Epithelial cell of proximal tubule (primary cell): ENCODE data around the gene MR1. TPM values are rescaled to one million over a fixed set of nuclear protein-coding genes. Genes with fewer than 3 reads are reported as not detected.
"Not testable (repeated sequence)": the region's sequence is repeated elsewhere in the genome, so short reads cannot be mapped to it uniquely, and the experiment has no call there.

Experiments
- DNase-seq: peaks from one replicate; pipeline ENCODE4 v3.0.0-alpha.2; 2011; ENCODE audit warnings: low read depth
- H3K4me3 ChIP-seq: 2 replicates; pipeline ENCODE4 v1.5.1; 2011; ENCODE audit warnings: low read depth, mild to moderate bottlenecking, low read length
- CTCF ChIP-seq: conservative IDR thresholded peaks from 2 replicates; pipeline ENCODE4 v1.5.1; 2012; ENCODE audit warnings: low read depth, mild to moderate bottlenecking, low read length
- total RNA-seq: library from RNA; depleted of rRNA; stranded (reverse); fragments of >200 nt; gene quantifications from 2 replicates; pipeline ENCODE4 v1.2.3, GENCODE V29; 2015

The MR1 gene
- total RNA-seq, 1 donor from 2014 or later, result 0.29 TPM

GRCh38 chr1:181040284-181040865, 6.6 kb downstream of the MR1 start:
- DNase-seq, result no peak
- H3K4me3 ChIP-seq, result no peak overlapping the region
- TF ChIP-seq CTCF, result no peak

- H3K4me3 ChIP-seq, result no peak overlapping the region
- TF ChIP-seq CTCF, result no peak
- no peak for DNase-seq
Measured at GRCh38 chr1:181043025-181043888, 9.5 kb downstream of the MR1 start.

- no peak overlapping the region for H3K4me3 ChIP-seq
- no peak for DNase-seq
- no peak for TF ChIP-seq CTCF
Measured at GRCh38 chr1:181044449-181044966, 10.7 kb downstream of the MR1 start.

- not testable (repeated sequence) for H3K4me3 ChIP-seq, DNase-seq
Measured at GRCh38 chr1:181045946-181046345, 12.2 kb downstream of the MR1 start.

GRCh38 chr1:181049378-181049777, 15.6 kb downstream of the MR1 start:
- TF ChIP-seq CTCF, result no peak
- no peak for DNase-seq
- no peak overlapping the region for H3K4me3 ChIP-seq

- DNase-seq, result no peak
- H3K4me3 ChIP-seq, result no peak overlapping the region
- TF ChIP-seq CTCF, result no peak
Measured at GRCh38 chr1:181050922-181051321, 17.1 kb downstream of the MR1 start.

- TF ChIP-seq CTCF, result no peak
- H3K4me3 ChIP-seq, result no peak overlapping the region
- DNase-seq, result no peak
Measured at GRCh38 chr1:181056560-181056959, 22.8 kb downstream of the MR1 start.
